Upper lobe of left lung (tissue), 6 donors: Measurements from ENCODE around the gene SLC1A5. TPM values are rescaled to one million over a fixed set of nuclear protein-coding genes. Genes with fewer than 3 reads are reported as not detected.

Experiments
- ATAC-seq, 2 donors: fragments of 200-7000 bp; cut with Tn5 transposase; one replicate each; pipeline ENCODE4 v1.9.1; 2022; ENCODE audit warnings: mild to moderate bottlenecking in 2 of 2, moderate library complexity in 2 of 2; ENCODE audit not compliant: low FRiP score in 2 of 2
- DNase-seq, 2 donors: peaks; one replicate each; pipeline ENCODE4 v3.0.0-alpha.2; 2019 to 2020
- H3K27ac ChIP-seq, 4 donors: fragments of 200-600 bp; sonication (generic); one replicate each; pipeline ENCODE4 v1.5.1; 2016 to 2019
- H3K27me3 ChIP-seq, 4 donors: fragments of 200-600 bp; sonication (generic); one replicate each; pipeline ENCODE4 v1.5.1; 2017 to 2019
- H3K36me3 ChIP-seq, 4 donors: fragments of 200-600 bp; sonication (generic); one replicate each; pipeline ENCODE4 v1.5.1; 2016 to 2019
- H3K4me1 ChIP-seq, 4 donors: fragments of 200-600 bp; sonication (generic); one replicate each; pipeline ENCODE4 v1.5.1; 2018 to 2019
- H3K4me3 ChIP-seq, 4 donors: fragments of 200-600 bp; sonication (generic); one replicate each; pipeline ENCODE4 v1.5.1; 2017 to 2019; ENCODE audit warnings: mild to moderate bottlenecking in 2 of 4, moderate library complexity in 1 of 4
- H3K9me3 ChIP-seq, 4 donors: fragments of 200-600 bp; sonication (generic); one replicate each; pipeline ENCODE4 v1.5.1; 2018 to 2019
- EP300 ChIP-seq, 4 donors: sonication (generic); formaldehyde crosslinking; IDR thresholded peaks; one replicate each; pipeline ENCODE4 v1.5.1; 2017; ENCODE audit warnings: antibody characterized with exemption in 4 of 4, control low read depth in 2 of 4
- POLR2A ChIP-seq, 4 donors: fragments of 450-650 bp; IDR thresholded peaks; one replicate each; pipeline ENCODE4 v1.5.1; 2016 to 2017; ENCODE audit warnings: antibody characterized with exemption in 4 of 4, mild to moderate bottlenecking in 2 of 4
- POLR2AphosphoS5 ChIP-seq, 2 donors: sonication (generic); formaldehyde crosslinking; IDR thresholded peaks; one replicate each; pipeline ENCODE4 v1.5.1; 2017; ENCODE audit warnings: antibody characterized with exemption in 2 of 2
- WGBS, 2 donors: methylation state at CpG; one replicate each; pipeline ENCODE4 v1.1.5; 2017 to 2018; 5-methylcytosine and 5-hydroxymethylcytosine counted together
- total RNA-seq, 6 donors: library from RNA; depleted of rRNA in 4 of 6; stranded (reverse); fragments of >200 nt in 4 of 6; gene quantifications; one replicate each; pipeline versions ENCODE4 v1.1.0 to v1.2.1, GENCODE V29; 2016 to 2021
- TF ChIP-seq, protein P1 (sequence below), 6 experiments: fragments of 450-650 bp in 4 of 6; fragments of 200-600 bp in 2 of 6; sonication (generic) in 2 of 6; IDR thresholded peaks; one replicate each; pipeline ENCODE4 v1.5.1; 2016 to 2019; ENCODE audit warnings: antibody characterized with exemption in 6 of 6
- donor health status: DM: no; HTN: no; CAD: no; lungs with moderate emphysema.
- donor health status: DM: no; HTN: yes; CAD: no; lungs with severe emphysema.

Gene SLC1A5
- 100 to 1,000 TPM in 2 of 6 donors, 10 to 100 TPM in 4; 52.4 to 147 (median 83.9) TPM for total RNA-seq

DNA sequence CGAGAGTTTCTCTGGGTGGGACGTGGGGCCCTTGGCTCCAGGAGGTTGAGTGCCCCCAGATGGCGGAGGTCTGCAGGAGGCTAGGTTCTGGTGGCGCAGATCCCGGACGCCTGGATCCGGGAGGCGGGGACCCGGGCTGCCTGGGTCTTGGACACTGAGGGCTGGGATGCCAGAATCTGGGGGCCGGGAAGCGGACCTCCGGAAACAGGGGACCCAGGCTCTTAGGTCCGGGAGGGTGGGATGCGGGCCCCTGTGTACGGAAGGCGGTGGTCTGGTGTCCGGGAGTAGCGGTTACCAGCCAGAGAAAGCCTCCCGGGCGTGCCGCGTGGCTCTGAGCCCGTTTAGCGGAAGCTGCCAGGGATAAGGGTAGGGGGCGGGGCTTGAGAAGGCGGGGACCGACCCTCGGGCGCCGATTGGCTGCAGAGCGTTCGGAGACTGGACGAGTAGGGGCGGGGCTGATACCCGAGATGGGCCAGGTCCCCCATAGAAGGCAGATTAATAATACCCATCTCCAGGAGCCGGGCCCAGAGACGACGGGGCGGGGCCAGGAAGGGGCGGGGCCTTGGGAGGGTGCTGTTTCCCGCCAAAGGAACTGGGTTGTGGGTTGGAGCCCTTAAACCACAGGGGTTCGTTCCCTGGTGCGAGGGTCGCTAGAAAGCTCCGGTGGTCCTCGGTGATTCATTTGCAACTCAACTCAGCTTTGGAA lies at the start of gene SLC1A5:
SLC1A5 (minus strand) TSS at position 333 of the 706 bp plus-strand sequence. CDS start 629 bp downstream, outside the sequence.
- Histone ChIP-seq H3K9me3 (no peaks in the 10 kb centered on the region), H3K27me3 (no peaks in the 10 kb centered on the region), H3K27ac (peak within 1 kb of the TSS; percentile 88 to 94 (median 90)), H3K4me1 (peaks cover 40 to 58% (median 48%) of the 10 kb centered on the region in 4 donors), H3K36me3 (peaks cover 0 to 14% (median 0%) of the 10 kb centered on the region in 4 donors), H3K4me3 (peak within 1 kb of the TSS; percentile 73 to 84 (median 73))
- 1% methylated on average over 19 to 30 of the region's 46 CpGs for WGBS, 2 donors
- ATAC-seq (peak; percentile 93 to 94), DNase-seq (peak; percentile 97 to 98)
- TF ChIP-seq POLR2AphosphoS5 (IDR thresholded peaks at IDR 0.05): peak; percentile 98 to 100
- peak in 3 of 4 donors; percentile 89 to 98 (median 93) for TF ChIP-seq POLR2A (IDR thresholded peaks at IDR 0.05)
- TF ChIP-seq, protein P1, sequence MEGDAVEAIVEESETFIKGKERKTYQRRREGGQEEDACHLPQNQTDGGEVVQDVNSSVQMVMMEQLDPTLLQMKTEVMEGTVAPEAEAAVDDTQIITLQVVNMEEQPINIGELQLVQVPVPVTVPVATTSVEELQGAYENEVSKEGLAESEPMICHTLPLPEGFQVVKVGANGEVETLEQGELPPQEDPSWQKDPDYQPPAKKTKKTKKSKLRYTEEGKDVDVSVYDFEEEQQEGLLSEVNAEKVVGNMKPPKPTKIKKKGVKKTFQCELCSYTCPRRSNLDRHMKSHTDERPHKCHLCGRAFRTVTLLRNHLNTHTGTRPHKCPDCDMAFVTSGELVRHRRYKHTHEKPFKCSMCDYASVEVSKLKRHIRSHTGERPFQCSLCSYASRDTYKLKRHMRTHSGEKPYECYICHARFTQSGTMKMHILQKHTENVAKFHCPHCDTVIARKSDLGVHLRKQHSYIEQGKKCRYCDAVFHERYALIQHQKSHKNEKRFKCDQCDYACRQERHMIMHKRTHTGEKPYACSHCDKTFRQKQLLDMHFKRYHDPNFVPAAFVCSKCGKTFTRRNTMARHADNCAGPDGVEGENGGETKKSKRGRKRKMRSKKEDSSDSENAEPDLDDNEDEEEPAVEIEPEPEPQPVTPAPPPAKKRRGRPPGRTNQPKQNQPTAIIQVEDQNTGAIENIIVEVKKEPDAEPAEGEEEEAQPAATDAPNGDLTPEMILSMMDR (IDR thresholded peaks at IDR 0.05): no peak
- no peak for TF ChIP-seq EP300 (IDR thresholded peaks at IDR 0.05)

DNA sequence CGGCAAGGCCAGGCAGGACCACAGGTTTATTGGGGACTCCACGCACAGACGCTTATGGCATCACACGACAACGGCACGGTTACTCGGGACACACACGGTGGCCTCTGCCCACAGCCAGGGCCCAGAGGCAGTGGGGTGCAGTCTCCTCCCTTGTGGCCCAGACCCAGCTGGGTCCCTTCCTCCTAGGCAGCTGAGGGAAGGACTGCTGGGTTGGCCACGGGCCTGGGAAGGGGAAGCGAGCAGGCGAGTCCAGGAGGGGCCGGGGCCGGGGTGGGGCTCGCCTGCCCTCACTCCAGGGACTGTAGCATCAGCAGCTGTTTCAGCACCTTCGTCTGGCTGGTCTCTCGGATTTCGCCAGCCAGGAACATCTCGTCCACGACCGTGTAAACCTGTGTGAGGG lies 49.8 kb upstream of the SLC1A5 start:
- DNase-seq (peak in 1 of 2 donors; percentile 64), ATAC-seq (no peak)
- Histone ChIP-seq H3K27ac (peak overlapping the region in 1 of 4 donors; percentile 9), H3K4me3 (no peak overlapping the region), H3K27me3 (no peaks in the 10 kb centered on the region), H3K36me3 (peaks cover 8 to 51% (median 29%) of the 10 kb centered on the region in 4 donors), H3K4me1 (peaks cover 4 to 24% (median 8%) of the 10 kb centered on the region in 4 donors), H3K9me3 (no peaks in the 10 kb centered on the region)
- TF ChIP-seq POLR2AphosphoS5 (IDR thresholded peaks at IDR 0.05) (no peak), EP300 (IDR thresholded peaks at IDR 0.05) (no peak), POLR2A (IDR thresholded peaks at IDR 0.05) (no peak)
- TF ChIP-seq, protein P1 (IDR thresholded peaks at IDR 0.05): no peak
- WGBS, 2 donors: 90 to 94% methylated on average over 8 to 20 of the region's 20 CpGs

DNA sequence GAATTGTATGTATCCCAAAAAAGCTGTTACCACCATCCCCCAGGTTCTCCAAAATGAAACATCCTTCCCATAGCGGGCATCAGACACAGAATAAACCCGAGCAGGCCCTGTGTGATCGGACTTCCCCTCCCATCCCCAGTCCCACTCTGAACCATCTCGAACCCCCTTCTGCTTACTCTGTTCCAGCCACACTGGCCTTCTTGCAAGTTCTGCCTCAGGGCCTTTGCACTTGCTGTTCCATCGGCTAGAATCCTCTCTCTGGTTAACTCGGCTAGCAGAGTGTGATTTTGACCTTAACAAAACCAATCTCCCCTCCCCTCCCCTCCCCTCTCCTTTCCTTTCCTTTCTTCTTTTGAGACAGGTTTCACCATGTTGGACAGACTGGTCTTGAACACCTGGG lies 46.6 kb upstream of the SLC1A5 start:
- 92% methylated on average over 6 of the region's 6 CpGs for WGBS, 2 donors
- no peak for ATAC-seq
- Histone ChIP-seq H3K4me1 (peaks cover 0 to 14% (median 4%) of the 10 kb centered on the region in 4 donors), H3K9me3 (no peaks in the 10 kb centered on the region), H3K4me3 (no peak overlapping the region), H3K27ac (no peak overlapping the region), H3K27me3 (no peaks in the 10 kb centered on the region), H3K36me3 (peaks cover 6 to 30% (median 18%) of the 10 kb centered on the region in 4 donors)
- TF ChIP-seq POLR2A (IDR thresholded peaks at IDR 0.05): no peak
- no peak for TF ChIP-seq POLR2AphosphoS5 (IDR thresholded peaks at IDR 0.05)
- TF ChIP-seq EP300 (IDR thresholded peaks at IDR 0.05): no peak
- TF ChIP-seq, protein P1 (IDR thresholded peaks at IDR 0.05): no peak
- no peak for DNase-seq

DNA sequence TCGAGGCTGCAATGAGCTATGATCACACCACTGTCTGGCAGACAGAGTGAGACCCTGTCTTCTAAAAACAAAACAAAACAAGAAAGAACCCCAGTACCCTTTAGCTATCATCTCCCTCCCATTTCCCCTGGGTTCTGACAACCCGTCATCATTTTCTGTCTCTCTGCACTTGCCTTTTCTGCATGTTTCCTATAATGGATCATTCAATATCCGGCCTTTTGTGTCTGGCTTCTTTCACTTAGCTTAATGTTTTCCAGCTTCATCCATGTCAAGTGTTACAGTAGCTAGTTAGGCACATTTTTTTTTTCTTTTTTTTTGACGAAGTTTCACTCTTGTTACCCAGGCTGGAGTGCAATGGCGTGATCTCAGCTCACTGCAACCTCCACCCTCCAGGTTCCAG lies 45.7 kb upstream of the SLC1A5 start:
- Histone ChIP-seq H3K4me3 (no peak overlapping the region), H3K36me3 (peaks cover 6 to 21% (median 14%) of the 10 kb centered on the region in 4 donors), H3K27me3 (no peaks in the 10 kb centered on the region), H3K9me3 (no peaks in the 10 kb centered on the region), H3K4me1 (peaks cover 0 to 12% (median 0%) of the 10 kb centered on the region in 4 donors), H3K27ac (peak overlapping the region in 1 of 4 donors; percentile 10)
- no peak for ATAC-seq
- WGBS, 2 donors: 78 to 87% methylated on average over 5 of the region's 5 CpGs
- TF ChIP-seq POLR2A (IDR thresholded peaks at IDR 0.05): no peak
- no peak for TF ChIP-seq POLR2AphosphoS5 (IDR thresholded peaks at IDR 0.05)
- TF ChIP-seq EP300 (IDR thresholded peaks at IDR 0.05): no peak
- TF ChIP-seq, protein P1 (IDR thresholded peaks at IDR 0.05): no peak
- no peak for DNase-seq
